CD4-positive, alpha-beta T cell treated with Interleukin-10 for 1 hour (primary cell): ENCODE measurements around the gene CENPP.

ENCODE experiments used
- DNase-seq: peaks from one replicate; pipeline ENCODE4 v3.0.0-alpha.2; 2020

Gene CENPP

DNA sequence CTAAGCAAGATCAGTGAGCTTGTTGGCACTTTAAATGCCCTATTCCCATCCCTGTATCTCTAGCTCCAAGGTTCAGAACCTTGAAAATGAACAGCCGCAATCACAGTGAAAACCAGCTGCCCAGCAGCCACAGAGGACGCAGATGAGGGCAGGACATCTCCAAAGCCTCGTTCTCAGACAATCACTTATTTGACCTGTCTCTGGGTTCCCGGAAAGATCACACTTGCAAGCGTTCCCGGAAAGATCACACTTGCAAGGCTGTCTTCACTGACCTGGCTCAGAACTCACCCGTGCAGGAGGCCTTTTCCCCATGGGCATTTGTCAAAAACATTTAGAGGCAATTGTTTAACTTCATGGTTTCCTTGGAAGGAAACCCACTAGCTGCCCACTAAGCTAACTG, 318.5 kb downstream of the CENPP start:
- no peak for DNase-seq

DNA sequence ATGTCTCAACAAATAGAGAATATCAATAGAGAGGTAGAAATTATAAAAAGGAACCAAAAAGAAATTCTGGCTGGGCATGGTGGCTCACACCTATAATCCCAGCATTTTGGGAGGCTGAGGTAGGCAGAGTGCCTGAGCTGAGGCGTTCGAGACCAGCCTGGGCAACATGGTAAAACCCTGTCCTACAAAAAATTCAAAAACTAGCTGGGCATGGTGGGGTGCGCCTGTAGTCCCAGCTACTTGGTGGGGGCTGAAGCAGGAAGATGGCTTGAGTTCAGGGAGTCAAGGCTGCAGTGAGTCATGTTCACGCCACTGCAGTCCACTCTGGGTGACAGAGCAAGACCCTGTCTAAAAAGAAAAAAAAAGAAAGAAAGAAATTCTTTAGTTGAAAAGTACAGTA, 319.3 kb downstream of the CENPP start:
- no peak for DNase-seq

DNA sequence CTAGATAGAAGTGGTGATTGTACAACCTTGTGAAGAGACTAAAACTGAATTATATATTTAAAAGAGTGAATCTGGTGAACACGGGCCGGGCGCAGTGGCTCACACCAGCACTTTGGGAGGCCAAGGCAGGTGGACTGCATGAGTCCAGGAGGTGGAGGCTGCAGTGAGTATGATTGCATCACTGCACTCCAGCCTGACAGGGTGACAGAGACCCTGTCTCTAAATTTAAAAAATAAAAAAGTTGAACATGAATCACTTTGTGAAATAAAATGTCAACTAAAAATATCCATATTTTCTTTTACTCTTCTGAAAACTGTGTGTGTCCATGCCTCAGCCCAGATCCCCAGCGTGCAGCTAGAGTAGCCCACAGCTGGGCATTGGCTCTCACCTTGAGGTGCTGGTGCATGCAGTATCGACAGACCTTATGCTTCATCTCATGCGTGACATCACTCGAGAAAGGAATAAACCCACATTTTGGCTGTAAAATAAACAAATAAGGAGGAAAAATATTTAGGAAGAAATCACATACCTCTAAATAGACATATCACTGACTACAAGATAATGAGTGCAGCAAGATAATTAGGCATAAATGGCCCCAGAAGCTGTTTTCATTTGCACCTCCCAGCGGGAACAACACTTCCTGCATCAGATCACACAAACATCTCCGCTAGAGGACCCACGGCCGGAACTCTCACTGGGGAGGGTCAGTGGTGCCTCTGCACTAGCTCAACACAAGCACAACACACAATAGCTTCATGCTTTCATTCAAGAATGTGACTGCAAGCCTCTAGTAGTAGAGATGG, 322.1 kb downstream of the CENPP start:
- no peak for DNase-seq

DNA sequence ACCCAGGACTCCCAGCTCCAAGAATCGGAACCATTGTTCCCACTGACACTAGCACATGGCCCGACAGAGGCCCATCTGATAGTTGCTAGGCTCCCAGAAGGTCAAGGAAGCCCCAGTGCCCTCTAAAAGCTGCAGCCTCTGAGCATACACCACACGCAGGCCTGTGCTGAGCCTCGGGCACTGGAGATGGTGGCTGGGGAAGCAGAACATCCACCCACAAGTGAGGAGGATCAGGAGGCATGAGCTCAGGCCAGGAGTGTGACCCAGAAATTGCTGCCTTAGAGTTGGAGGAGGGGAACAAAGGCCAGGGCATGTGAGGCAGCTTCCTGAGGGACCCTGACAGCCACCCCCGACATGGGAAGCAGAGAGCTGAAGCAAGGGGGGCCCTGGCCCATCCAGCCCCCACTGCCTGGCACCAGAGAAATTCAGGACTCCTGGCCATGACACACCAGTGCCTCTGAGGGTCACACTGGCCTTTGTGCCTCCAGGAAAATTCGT, 322.8 kb downstream of the CENPP start:
- DNase-seq: no peak

DNA sequence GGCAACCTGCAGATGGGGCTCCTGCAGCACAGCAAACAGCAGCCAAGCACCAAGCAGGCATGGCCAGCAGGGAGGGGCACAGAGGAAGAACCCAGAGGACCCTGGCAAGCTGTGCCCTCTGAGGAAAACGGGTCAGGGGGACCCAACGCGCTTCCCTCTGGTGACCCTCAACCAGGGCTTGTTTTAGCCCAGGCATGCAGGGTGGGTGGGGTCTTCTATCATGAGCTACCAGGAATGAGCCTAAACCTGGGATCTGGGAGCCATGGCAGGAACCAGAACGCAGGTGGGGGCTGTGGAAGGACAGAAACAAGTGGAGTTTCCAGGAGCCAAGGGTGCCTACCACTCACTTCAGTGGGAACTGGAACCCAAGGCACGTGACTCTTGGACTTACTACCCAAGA, 323.3 kb downstream of the CENPP start:
- DNase-seq: no peak

DNA sequence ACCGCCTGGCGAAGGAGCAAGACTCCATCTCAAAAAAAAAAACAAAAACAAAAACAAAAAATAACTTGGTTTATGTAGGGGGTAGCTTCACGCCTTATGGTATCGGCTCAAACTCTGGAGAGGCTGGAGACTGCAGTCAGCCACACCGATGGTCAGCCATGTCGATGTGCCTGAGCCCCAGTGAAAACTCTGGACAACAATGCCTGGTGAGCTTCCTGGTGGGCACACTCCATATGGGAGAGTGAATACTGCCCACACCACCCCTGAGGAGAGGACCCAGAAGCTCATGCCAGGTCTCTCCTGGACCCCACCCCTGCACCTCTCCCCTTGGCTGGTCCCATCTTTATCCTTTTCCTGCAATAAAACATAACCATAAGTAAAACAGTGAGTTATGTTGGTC, 324.5 kb downstream of the CENPP start:
- no peak for DNase-seq

DNA sequence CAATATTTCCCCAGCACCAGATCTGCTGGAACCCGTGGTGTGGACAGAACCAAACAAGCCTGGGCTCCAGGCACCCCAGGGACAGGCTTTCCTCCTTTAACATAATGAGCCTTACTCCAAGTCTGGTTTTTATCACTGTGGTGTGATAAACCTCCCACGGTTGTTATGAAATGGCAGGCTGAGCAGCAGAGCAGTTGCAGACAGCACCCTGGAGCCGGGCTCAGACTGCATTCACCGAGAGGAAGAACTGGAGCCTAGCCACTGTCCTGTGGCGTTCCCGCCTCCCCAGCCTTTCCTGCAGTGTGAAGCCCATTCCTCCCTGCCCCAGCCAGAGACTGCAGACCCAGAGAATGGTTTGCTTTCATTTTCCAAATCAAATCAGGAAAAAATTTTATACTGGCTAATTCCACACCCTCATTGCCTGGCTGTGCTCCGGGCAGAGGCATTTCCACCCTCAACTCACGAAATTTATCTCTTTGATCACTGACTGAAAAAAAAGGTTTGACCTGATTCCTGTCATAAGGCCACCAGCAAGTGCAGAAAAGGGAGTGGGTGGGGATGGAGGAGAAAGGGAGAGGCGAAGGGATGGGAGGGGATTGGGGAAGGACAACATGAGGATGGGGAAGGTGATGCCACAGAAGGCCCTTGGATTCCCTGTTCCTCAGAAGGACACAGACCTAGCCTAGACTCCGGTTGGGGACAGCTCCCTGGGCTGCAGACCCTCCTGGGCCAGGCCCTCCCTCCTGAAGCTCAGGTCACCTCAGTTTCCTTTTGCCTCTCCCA, 325.3 kb downstream of the CENPP start:
- no peak for DNase-seq

DNA sequence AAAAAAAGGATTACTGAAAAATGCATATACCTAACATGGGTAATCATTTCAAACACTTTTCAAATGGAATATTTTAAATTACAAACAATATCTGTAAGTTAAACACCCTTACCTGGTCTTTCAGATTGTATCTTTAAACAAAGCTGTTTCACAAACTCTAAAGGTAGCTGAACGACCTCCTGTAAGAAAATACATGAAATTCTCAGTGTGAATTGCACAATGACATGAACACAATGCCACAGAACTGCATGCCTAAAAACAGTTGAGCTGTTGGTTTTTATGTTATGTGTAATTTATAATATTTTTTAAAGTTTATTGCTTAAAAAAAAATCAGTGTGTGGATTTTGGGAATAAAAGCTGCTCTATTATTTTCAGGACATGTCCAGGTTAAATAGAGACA, 326.7 kb downstream of the CENPP start:
- DNase-seq: no peak

DNA sequence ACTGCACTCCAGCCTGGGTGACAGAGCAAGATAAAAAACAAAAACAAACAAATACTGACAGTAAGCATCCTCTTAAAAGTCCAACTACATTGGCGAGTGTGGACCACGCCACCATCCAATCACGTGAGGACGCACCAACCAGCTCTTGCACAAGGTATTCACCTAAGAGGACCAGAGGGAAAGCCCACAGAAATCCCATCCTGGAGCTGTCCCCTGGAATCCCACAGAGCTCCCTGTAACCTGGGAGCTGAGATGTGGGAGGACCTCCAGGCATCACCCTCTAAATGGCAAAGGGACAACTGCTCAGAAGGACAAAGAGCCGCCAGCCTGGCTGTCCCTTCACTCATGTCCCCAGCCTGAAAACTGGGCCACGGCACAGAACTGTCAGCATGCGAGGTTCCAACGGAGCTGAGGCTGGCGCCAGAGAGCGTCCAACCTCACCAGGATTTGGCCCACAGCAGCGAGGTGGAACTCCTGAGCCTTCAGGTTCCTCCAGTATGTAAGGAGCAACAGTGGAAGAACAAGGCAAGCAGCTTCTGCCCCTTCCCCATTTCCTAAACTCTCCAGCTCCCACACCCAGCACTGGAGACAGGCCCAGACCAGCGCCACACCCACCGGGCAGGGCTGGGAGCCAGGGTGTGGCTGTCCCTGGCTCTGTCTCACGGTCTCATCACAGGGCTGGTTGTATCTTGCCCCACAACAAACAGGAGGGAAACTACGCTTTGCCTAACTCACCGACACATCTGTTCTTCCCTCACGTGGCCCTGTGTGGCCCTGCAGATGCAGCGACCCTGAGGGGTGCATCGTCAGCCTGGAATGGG, 328.9 kb downstream of the CENPP start:
- DNase-seq: no peak

DNA sequence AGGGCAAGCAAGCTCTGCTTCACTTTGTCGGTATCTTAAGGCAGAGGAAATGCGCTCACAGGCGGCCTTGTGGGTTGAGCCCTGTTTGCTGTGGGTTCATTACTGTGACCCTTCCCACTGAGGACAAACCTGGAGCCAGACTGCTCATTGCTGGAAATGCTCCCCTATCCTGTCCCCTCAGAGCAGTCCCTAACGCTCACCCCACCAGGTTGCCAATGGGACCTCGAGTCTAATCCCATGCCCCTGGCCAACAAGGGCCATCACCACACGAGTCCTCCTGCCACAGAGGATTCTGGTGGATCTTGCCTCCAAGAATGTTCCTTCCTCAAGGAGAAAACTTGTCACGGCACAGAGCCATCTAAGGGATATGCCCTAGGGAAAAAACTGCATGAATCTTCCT, 329.6 kb downstream of the CENPP start:
- DNase-seq: no peak

DNA sequence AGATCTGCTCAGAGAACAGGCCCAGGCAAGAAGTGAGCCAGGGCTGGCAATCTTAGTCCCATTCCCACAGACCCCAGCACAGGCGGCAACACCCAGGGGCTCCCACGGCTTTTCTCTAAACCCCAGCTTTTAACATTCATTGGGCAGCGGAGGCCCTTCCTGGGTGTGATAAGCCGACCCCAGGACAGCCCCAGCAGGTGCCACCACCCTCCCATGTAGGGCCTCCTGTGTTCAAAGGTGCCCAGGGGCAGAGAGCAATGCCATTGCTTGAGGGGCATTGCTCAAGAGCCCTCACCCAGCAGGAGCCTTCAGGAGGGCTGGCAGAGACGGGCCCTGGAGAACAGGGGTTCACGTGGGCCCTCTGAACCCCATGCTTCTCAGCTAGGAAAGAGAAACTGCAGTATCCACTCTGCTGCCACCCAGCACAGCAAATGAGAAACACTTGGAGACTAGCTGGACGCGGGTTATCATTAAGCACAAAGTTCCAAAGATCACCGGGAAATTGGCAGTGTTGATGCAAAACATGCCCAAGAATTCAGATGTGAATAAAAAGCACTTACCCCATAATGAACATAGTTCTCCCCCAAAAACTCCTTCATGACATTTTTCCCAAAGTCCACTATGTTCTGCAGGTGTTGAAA, 330.3 kb downstream of the CENPP start:
- no peak for DNase-seq

DNA sequence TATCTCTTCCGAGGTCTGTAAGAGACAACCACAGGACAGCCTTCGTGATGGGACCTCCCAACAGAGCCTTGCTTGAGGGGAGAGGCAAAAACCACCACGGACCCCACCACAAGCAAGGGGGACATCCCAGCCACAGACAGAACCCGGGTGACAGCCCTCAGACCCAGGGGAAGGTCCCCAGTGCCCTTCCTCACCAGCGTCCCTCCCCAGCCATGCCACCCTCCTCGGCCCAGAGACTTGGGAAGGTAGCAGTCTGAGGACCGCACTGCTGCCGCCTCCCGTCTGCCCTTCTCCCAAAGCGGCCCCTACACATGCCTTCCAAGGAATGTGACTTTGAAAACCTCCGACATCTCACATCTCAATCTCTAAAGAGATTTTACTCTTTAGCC, 330.8 kb downstream of the CENPP start:
- DNase-seq: no peak

DNA sequence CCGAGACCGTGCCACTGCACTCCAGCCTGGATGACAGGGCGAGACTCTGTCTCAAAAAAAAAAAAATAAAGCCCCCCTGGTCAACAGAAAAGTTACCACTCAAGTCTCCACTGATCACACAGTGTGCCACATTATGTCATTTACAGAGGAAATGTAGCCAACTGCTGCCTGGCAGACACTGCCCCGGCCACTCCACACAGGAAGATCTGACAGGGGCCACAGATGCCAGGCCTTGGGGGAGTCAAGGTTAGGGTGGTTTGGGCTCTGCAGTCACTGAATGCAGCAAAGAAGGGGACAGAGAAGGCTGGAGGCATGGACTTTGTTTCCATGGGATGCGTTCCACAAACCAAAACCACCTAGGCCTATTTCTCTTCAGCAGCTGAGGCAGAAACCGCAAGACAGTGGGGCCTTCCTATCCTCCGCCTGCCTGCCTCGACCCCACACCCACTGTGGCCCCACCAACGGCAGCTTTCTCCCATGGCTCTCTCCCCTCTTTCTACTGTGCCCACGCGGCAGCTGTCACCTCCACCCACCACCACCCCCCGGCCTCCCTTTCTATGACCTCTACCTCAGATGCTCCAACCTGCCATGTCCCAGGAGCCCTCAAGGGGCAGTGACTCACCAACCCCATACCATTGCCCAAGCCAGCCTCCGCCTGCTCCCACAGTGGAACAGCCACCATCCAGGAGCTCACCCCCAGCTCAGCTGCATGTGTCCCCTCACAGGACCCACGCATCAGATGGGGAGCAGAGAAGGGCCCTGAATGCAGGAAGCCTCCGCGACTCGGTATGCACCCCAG, 331.7 kb downstream of the CENPP start:
- DNase-seq: no peak

DNA sequence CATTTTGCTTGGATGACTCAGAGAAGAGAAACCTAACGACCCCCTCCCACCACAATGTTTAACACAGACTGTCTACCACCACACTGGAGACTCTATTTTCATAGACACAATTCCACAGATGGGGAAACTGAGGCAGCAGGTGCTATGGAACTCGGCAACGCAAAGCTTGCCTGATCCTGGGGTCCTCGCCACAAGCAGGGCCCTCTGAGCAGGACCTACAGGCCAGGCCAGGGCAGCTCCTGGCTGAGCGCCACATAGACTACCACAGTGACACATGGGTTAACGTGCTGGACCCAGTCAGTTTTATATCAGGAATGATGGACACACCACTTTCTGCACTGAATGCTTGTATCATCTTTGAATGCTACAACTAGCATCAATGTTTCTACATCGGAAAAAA, 332.4 kb downstream of the CENPP start:
- no peak for DNase-seq

DNA sequence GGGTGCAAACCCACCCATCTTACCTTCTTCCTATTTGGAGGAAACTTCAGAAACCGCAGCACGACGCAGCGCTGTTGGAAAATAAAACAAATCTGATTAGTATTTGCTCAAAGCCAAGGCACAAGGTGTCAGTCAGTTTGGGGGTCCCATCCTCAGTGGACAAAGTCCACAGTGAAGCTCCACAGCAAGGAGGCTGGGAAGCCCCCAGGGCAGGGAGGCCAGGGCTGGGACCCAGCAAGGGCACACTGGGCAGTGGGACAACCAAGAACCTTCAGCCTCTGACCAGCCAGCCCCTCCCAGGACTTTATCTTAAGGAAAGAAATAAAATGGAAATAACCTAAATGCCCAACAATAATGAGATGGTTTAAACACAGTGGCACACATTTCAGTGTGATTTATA, 332.9 kb downstream of the CENPP start:
- no peak for DNase-seq

DNA sequence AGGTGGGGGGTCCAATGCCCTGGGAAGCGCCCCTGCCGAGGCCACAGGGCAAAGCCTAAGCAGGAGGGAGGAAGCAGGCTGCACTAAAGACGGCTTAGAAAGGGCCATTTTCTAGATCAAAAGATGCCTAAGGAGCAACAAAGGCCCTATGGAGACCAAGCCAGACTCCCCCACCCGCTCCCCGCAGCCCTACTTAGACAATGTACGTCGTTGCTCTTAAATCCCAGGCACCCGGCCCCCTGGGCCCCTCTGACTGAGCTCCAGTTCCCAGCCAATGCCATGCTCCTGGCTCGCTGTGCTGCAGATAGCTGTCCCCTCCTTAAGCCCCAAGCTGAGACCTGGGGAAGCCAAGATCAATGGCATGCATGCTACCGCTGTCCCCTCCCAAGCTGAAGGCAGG, 333.8 kb downstream of the CENPP start:
- DNase-seq: no peak

DNA sequence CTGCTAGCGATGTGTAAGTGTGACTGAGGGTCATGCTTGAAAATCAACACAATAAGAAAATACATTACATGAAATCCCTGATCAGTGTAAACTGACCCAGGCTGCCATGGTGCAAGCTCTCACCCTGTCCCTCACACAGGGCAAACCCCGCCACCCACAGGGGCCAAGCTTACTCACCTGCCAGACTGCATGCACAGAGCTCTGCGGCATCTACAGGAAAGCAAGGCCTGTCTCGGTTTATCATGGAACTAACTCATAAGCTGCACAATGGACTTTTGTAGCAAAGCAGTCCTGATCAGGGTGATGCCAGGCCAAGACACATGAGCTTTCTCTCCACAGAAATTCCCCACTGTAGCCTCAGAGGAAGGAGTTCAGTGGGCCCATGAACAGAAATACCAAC, 334.5 kb downstream of the CENPP start:
- no peak for DNase-seq

DNA sequence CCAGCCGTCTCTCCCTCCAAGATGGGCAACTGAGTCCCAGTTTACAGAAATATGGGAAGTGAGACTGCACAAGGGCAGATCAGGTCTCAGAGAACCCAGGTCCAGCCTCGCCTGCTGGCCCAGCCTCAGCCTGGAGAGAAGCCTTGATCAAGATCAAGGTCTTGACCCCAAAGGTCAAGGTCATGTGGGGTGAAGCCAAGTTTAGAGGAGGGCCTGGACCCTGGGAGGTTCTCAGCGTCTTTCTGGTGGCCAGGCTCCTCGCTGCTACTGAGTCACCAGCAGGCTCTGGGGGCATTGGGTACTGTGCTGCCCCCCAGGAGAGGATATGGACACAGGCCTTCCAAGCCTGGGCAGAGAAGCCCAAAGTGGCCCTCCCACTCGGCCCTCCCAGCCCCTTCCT, 335.4 kb downstream of the CENPP start:
- no peak for DNase-seq

DNA sequence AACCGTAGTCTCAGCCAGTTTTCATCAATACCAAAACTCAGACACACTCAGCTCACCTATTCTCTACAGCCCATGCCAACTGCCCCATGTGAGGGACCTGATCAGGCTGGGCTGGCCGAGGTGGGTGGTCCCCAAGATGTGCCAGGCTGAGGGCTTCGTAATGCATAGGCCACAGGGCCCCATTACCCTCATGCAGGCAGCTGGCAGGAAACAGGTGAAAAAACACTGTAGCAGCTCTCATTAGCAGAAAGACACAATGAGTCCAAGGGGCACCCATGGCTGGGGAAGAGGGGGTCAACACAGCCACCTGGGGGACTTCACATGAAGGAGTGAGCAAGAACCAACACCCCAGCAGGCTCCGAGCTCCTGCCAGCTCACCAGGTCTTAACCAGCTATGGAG, 336.0 kb downstream of the CENPP start:
- DNase-seq: no peak

DNA sequence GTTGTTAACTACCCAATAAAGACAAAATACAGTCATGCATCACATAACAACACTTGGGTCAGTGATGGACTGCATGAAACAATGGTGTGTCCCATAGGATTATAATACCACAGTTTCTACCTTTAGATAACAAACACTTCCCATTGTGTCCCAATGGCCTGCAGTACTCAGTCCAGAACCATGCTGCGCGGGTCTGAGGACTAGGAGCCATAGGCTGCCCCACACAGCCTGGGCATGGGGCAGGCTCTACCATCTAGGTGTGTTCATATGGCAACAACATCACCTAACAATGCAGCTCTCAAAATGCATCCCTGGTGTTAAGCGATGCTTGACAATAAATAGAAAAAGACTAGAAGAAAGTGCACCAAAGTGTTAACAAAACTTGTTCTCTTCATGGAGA, 337.4 kb downstream of the CENPP start:
- DNase-seq: no peak

DNA sequence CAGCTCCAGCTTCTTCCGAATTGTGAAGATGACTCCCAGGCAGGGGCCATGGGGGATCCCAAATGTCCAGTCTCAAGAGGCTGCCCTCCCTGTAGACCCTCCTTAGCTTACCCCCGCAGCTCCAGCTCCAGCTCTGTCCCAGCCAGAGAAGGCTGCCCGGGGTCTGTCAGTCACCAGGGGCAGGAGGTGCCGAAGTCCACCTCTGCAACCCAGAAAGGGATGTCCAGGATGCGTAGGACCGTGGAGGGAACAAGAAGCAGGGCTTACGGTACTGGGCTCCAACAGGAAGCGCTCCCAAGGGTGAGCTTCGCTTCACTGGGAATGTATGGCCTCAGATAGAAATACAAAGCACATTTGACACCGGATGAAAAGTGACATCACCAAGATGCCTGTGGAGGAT, 338.2 kb downstream of the CENPP start:
- DNase-seq: no peak
